GM23338 (cell line): ENCODE data around the gene CFAP141. TPM values are rescaled to one million over a fixed set of nuclear protein-coding genes. Genes with fewer than 3 reads are reported as not detected.
A peak's percentile ranks its signal among the peaks of the same experiment; 100 is the strongest.

ENCODE experiments used
- ATAC-seq: fragments of 200-7000 bp; cut with Tn5 transposase; 3 replicates; pipeline ENCODE4 v1.9.1; 2020
- DNase-seq: peaks from one replicate; pipeline ENCODE4 v3.0.0-alpha.2; 2015; ENCODE audit warnings: low spot score
- H2AFZ ChIP-seq: fragments of 200-600 bp; sonication (generic); 2 replicates; pipeline ENCODE4 v1.8.0; 2016; ENCODE audit warnings: antibody characterized with exemption, mild to moderate bottlenecking, moderate library complexity
- H3F3A ChIP-seq: fragments of 200-600 bp; sonication (generic); replicated peaks from 2 replicates; pipeline ENCODE4 v1.8.0; 2017; ENCODE audit warnings: antibody characterized with exemption, mixed run types, low read depth
- H3K27ac ChIP-seq: fragments of 200-600 bp; sonication (generic); 2 replicates; pipeline ENCODE4 v1.6.1; 2016; ENCODE audit warnings: low read depth
- H3K27me3 ChIP-seq: fragments of 200-600 bp; sonication (generic); 2 replicates; pipeline ENCODE4 v1.8.0; 2016; ENCODE audit warnings: mild to moderate bottlenecking, mixed run types, moderate library complexity; ENCODE audit not compliant: insufficient read depth
- H3K36me3 ChIP-seq: fragments of 200-600 bp; sonication (generic); 2 replicates; pipeline ENCODE4 v1.8.0; 2016; ENCODE audit warnings: mild to moderate bottlenecking; ENCODE audit not compliant: insufficient read depth
- H3K4me1 ChIP-seq: fragments of 200-600 bp; sonication (generic); 2 replicates; pipeline ENCODE4 v1.8.0; 2016; ENCODE audit warnings: mild to moderate bottlenecking, moderate library complexity; ENCODE audit not compliant: insufficient read depth
- H3K4me2 ChIP-seq: fragments of 200-600 bp; sonication (generic); 2 replicates; pipeline ENCODE4 v1.7.1; 2017; ENCODE audit warnings: mixed run types
- H3K4me3 ChIP-seq: fragments of 200-600 bp; sonication (generic); 2 replicates; pipeline ENCODE4 v1.6.1; 2016; ENCODE audit warnings: mixed run types
- H3K79me2 ChIP-seq: fragments of 200-600 bp; sonication (generic); replicated peaks from 2 replicates; pipeline ENCODE4 v1.8.0; 2017; ENCODE audit warnings: mild to moderate bottlenecking; ENCODE audit not compliant: insufficient read depth
- H3K9me2 ChIP-seq: fragments of 200-600 bp; sonication (generic); 2 replicates; pipeline ENCODE4 v1.8.0; 2017; ENCODE audit not compliant: insufficient read depth
- H4K20me1 ChIP-seq: fragments of 200-600 bp; sonication (generic); replicated peaks from 2 replicates; pipeline ENCODE4 v1.8.0; 2017; ENCODE audit warnings: mild to moderate bottlenecking; ENCODE audit not compliant: insufficient read depth
- H3K27ac Mint-ChIP-seq: 2 replicates; pipeline ENCODE4 v1.8.0; 2020; ENCODE audit warnings: inconsistent platforms, mild to moderate bottlenecking, moderate library complexity, mixed read lengths
- H3K27me3 Mint-ChIP-seq: 3 replicates; pipeline ENCODE4 v1.8.0; 2022; ENCODE audit warnings: low read depth, mild to moderate bottlenecking, moderate library complexity, mixed read lengths, inconsistent platforms; ENCODE audit not compliant: insufficient read depth, poor library complexity
- H3K36me3 Mint-ChIP-seq: 3 replicates; pipeline ENCODE4 v1.8.0; 2021; ENCODE audit warnings: low read depth, mild to moderate bottlenecking, inconsistent platforms, moderate library complexity, mixed read lengths
- H3K4me1 Mint-ChIP-seq: 3 replicates; pipeline ENCODE4 v1.8.0; 2020; ENCODE audit warnings: mild to moderate bottlenecking, inconsistent platforms, mixed read lengths
- H3K4me3 Mint-ChIP-seq: 3 replicates; pipeline ENCODE4 v1.8.0; 2021; ENCODE audit warnings: moderate library complexity, mild to moderate bottlenecking, inconsistent platforms, mixed read lengths
- H3K9me3 Mint-ChIP-seq: 3 replicates; pipeline ENCODE4 v1.8.0; 2020; ENCODE audit warnings: moderate library complexity, mild to moderate bottlenecking, inconsistent platforms, mixed read lengths
- CREB1 ChIP-seq: fragments of 250-450 bp; sonication (Bioruptor Pico); IDR thresholded peaks from 2 replicates; pipeline ENCODE4 v1.5.0; 2020; ENCODE audit warnings: low read depth, mild to moderate bottlenecking, moderate library complexity
- CTCF ChIP-seq, 2 experiments: fragments of 200-600 bp in 1 of 2; sonication (generic) in 1 of 2; conservative IDR thresholded peaks; 2 replicates each; pipeline versions ENCODE4 v1.5.1 to v1.6.1; 2016 to 2017; ENCODE audit warnings: antibody characterized with exemption in 2 of 2, low read depth in 2 of 2, mild to moderate bottlenecking in 2 of 2, moderate library complexity in 1 of 2
- ETS1 ChIP-seq: IDR thresholded peaks from 2 replicates; pipeline ENCODE4 v1.6.1; 2016; ENCODE audit warnings: antibody characterized with exemption
- EZH2 ChIP-seq: fragments of 200-600 bp; sonication (generic); IDR thresholded peaks from one replicate; pipeline ENCODE4 v1.8.0; 2017; ENCODE audit warnings: antibody characterized with exemption, mild to moderate bottlenecking, low read depth; ENCODE audit not compliant: unreplicated experiment
- JUNB ChIP-seq: IDR thresholded peaks from one replicate; pipeline ENCODE4 v1.6.1; 2016; ENCODE audit warnings: antibody characterized with exemption; ENCODE audit not compliant: unreplicated experiment
- NANOG ChIP-seq: IDR thresholded peaks from 2 replicates; pipeline ENCODE4 v1.6.1; 2016; ENCODE audit warnings: antibody characterized with exemption, borderline replicate concordance
- POLR2AphosphoS5 ChIP-seq: IDR thresholded peaks from 2 replicates; pipeline ENCODE4 v1.6.1; 2016; ENCODE audit warnings: antibody characterized with exemption, low read depth
- REST ChIP-seq: IDR thresholded peaks from one replicate; pipeline ENCODE4 v1.6.1; 2018; ENCODE audit warnings: antibody characterized with exemption; ENCODE audit not compliant: unreplicated experiment
- STAT1 ChIP-seq: IDR thresholded peaks from one replicate; pipeline ENCODE4 v1.6.1; 2016; ENCODE audit warnings: antibody characterized with exemption; ENCODE audit not compliant: unreplicated experiment
- ZNF114 ChIP-seq: fragments of 250-450 bp; sonication (Bioruptor Pico); IDR thresholded peaks from 2 replicates; pipeline ENCODE4 v1.5.0; 2020; ENCODE audit warnings: mild to moderate bottlenecking, moderate library complexity
- ZNF331 ChIP-seq: fragments of 250-450 bp; sonication (Bioruptor Pico); IDR thresholded peaks from 2 replicates; pipeline ENCODE4 v1.5.0; 2020; ENCODE audit warnings: low read depth, mild to moderate bottlenecking, moderate library complexity
- ZNF462 ChIP-seq: fragments of 250-450 bp; sonication (Bioruptor Pico); IDR thresholded peaks from 2 replicates; pipeline ENCODE4 v1.5.0; 2020; ENCODE audit warnings: mild to moderate bottlenecking, moderate library complexity
- polyA plus RNA-seq: library from polyadenylated mRNA; unstranded; fragments of >200 nt; fragmentation: Nextera tagmentation; extraction: Ambion mirVana; gene quantifications from 2 replicates; pipeline ENCODE4 v1.2.1, GENCODE V29; 2016
- total RNA-seq: library from RNA; depleted of rRNA; stranded (reverse); fragments of >200 nt; shearing (Covaris generic); gene quantifications from 2 replicates; pipeline ENCODE4 v1.2.3, GENCODE V29; 2014

CFAP141 gene
- total and polyA plus RNA-seq, 2 experiments from 2014 or later = not detected

GRCh38 chr1:154222518-154222917 lies 16.4 kb upstream of the CFAP141 start (continued):
- no peak for TF ChIP-seq REST
- no peak for TF ChIP-seq STAT1

GRCh38 chr1:154221278-154222001 lies 15.3 kb upstream of the CFAP141 start:
- peak overlapping the region; percentile 99 for H3K4me3 Mint-ChIP-seq
- Histone ChIP-seq H3K9me2 (no peaks in the 10 kb centered on the region), H3K27me3 (no peaks in the 10 kb centered on the region), H3K4me2 (peak overlapping the region; percentile 94), H3K4me1 (peaks cover 41% of the 10 kb centered on the region), H3K36me3 (peaks cover 26% of the 10 kb centered on the region), H3K27ac (peak overlapping the region; percentile 90), H3K79me2 (peaks cover 91% of the 10 kb centered on the region), H2AFZ (no peak overlapping the region), H3F3A (peaks cover 9% of the 10 kb centered on the region; the same call in 1 of the 2 replicates), H4K20me1 (peaks cover 16% of the 10 kb centered on the region), H3K4me3 (peak overlapping the region; percentile 75)
- ATAC-seq (peak; percentile 44), DNase-seq (peak; percentile 60)
- peaks cover 74% of the 10 kb centered on the region for H3K36me3 Mint-ChIP-seq
- peak overlapping the region; percentile 98 for H3K27ac Mint-ChIP-seq
- peaks cover 30% of the 10 kb centered on the region for H3K4me1 Mint-ChIP-seq
- H3K9me3 Mint-ChIP-seq = peaks cover 4% of the 10 kb centered on the region; the same call in 2 of the 3 replicates
- H3K27me3 Mint-ChIP-seq = peaks cover 16% of the 10 kb centered on the region
- TF ChIP-seq NANOG = no peak
- no peak for TF ChIP-seq ETS1
- TF ChIP-seq POLR2AphosphoS5 = no peak; the same call in 1 of the 2 replicates
- TF ChIP-seq ZNF114 = no peak
- no peak for TF ChIP-seq STAT1
- TF ChIP-seq CTCF (conservative IDR thresholded peaks at IDR 0.05; ENCODE audit: low read depth in 2 of 2) = no peak
- no peak for TF ChIP-seq ZNF462 (CRISPR knock-in tag)
- TF ChIP-seq EZH2 = no peak
- TF ChIP-seq ZNF331 (CRISPR knock-in tag) = no peak
- TF ChIP-seq JUNB = no peak
- TF ChIP-seq CREB1 = no peak
